HL-60 (cell line): ENCODE measurements around the gene CREBBP.

ENCODE experiments used
- DNase-seq, 2 experiments: peaks; one replicate each; pipeline ENCODE4 v3.0.0-alpha.2; 2010 to 2020; ENCODE audit warnings: low read depth in 1 of 2, low spot score in 1 of 2
- H3K27ac ChIP-seq: fragments of 250-450 bp; sonication (Bioruptor Pico); replicated peaks from 2 replicates; pipeline ENCODE4 v1.5.1; 2020; ENCODE audit warnings: mild to moderate bottlenecking, moderate library complexity
- H3K27me3 ChIP-seq: fragments of 250-450 bp; sonication (Bioruptor Pico); 2 replicates; pipeline ENCODE4 v1.5.1; 2021; ENCODE audit warnings: mild to moderate bottlenecking, moderate library complexity; ENCODE audit not compliant: insufficient read depth, poor library complexity, severe bottlenecking
- H3K4me3 ChIP-seq: replicated peaks from 2 replicates; pipeline ENCODE4 v1.5.1; 2011; ENCODE audit warnings: mild to moderate bottlenecking, control low read depth, low read length; ENCODE audit not compliant: insufficient read depth
- CTCF ChIP-seq: IDR thresholded peaks from one replicate; pipeline ENCODE4 v1.5.1; 2011; ENCODE audit warnings: low read length, control low read depth, inconsistent platforms; ENCODE audit not compliant: insufficient read depth
- GABPA ChIP-seq: IDR thresholded peaks from 2 replicates; pipeline ENCODE4 v1.6.1; 2012; ENCODE audit warnings: low read depth
- POLR2AphosphoS5 ChIP-seq: IDR thresholded peaks from 2 replicates; pipeline ENCODE4 v1.6.1; 2012; ENCODE audit warnings: low read depth
- REST ChIP-seq: IDR thresholded peaks from 2 replicates; pipeline ENCODE4 v1.6.1; 2012; ENCODE audit warnings: low read depth; ENCODE audit not compliant: insufficient replicate concordance
- SPI1 ChIP-seq: IDR thresholded peaks from 2 replicates; pipeline ENCODE4 v1.6.1; 2012; ENCODE audit warnings: low read depth, mild to moderate bottlenecking, borderline replicate concordance

The CREBBP gene

GRCh38 chr16:3837851-3838586 lies 42.5 kb downstream of the CREBBP start:
- Histone ChIP-seq H3K27ac (no peak overlapping the region), H3K27me3 (no peaks in the 10 kb centered on the region), H3K4me3 (no peak overlapping the region)
- DNase-seq: no peak
- no peak for TF ChIP-seq POLR2AphosphoS5
- no peak for TF ChIP-seq REST
- no peak for TF ChIP-seq CTCF
- no peak for TF ChIP-seq GABPA
- no peak for TF ChIP-seq SPI1

GRCh38 chr16:3836641-3837040 lies 43.9 kb downstream of the CREBBP start:
- no peak for DNase-seq
- Histone ChIP-seq H3K27me3 (no peaks in the 10 kb centered on the region), H3K4me3 (no peak overlapping the region), H3K27ac (no peak overlapping the region)
- TF ChIP-seq POLR2AphosphoS5: no peak
- TF ChIP-seq CTCF: no peak
- TF ChIP-seq REST: no peak
- no peak for TF ChIP-seq GABPA
- TF ChIP-seq SPI1: no peak

GRCh38 chr16:3835089-3835602 lies 45.4 kb downstream of the CREBBP start:
- TF ChIP-seq CTCF: no peak
- TF ChIP-seq SPI1: no peak
- TF ChIP-seq GABPA: no peak
- TF ChIP-seq REST: no peak
- no peak for TF ChIP-seq POLR2AphosphoS5
- no peak overlapping the region for H3K27ac ChIP-seq
- no peaks in the 10 kb centered on the region for H3K27me3 ChIP-seq
- H3K4me3 ChIP-seq: no peak overlapping the region
- no peak for DNase-seq
